Trophoblast cell (in vitro differentiated cells and primary cell): ENCODE measurements around the gene P2RX5.

Source experiments
- DNase-seq, 2 donors: peaks; one replicate each; pipeline ENCODE4 v3.0.0-alpha.2; 2016
- H2AFZ ChIP-seq: 2 replicates; pipeline ENCODE4 v1.6.1; 2013; ENCODE audit warnings: low read length, moderate library complexity, mild to moderate bottlenecking; ENCODE audit not compliant: insufficient read depth, poor library complexity
- H2AK5ac ChIP-seq: 2 replicates; pipeline ENCODE4 v1.6.1; 2013; ENCODE audit warnings: mild to moderate bottlenecking, low read length
- H2BK120ac ChIP-seq: 2 replicates; pipeline ENCODE4 v1.6.1; 2013; ENCODE audit warnings: low read length, mild to moderate bottlenecking, moderate library complexity; ENCODE audit not compliant: insufficient read depth, poor library complexity
- H2BK12ac ChIP-seq: 2 replicates; pipeline ENCODE4 v1.6.1; 2013; ENCODE audit warnings: mild to moderate bottlenecking, low read length, moderate library complexity
- H2BK5ac ChIP-seq: 2 replicates; pipeline ENCODE4 v1.6.1; 2013; ENCODE audit warnings: low read length, low read depth, moderate library complexity, mild to moderate bottlenecking; ENCODE audit not compliant: poor library complexity
- H3K14ac ChIP-seq: 2 replicates; pipeline ENCODE4 v1.6.1; 2013; ENCODE audit warnings: mild to moderate bottlenecking, low read length
- H3K18ac ChIP-seq: 2 replicates; pipeline ENCODE4 v1.6.1; 2013; ENCODE audit warnings: mild to moderate bottlenecking, low read length
- H3K23ac ChIP-seq: 2 replicates; pipeline ENCODE4 v1.6.1; 2013; ENCODE audit warnings: low read length
- H3K27ac ChIP-seq: 2 replicates; pipeline ENCODE4 v1.5.1; 2013; ENCODE audit warnings: low read depth, mild to moderate bottlenecking, inconsistent platforms, low read length, moderate library complexity
- H3K27me3 ChIP-seq: 2 replicates; pipeline ENCODE4 v1.6.1; 2013; ENCODE audit warnings: inconsistent platforms, mild to moderate bottlenecking, low read length, moderate library complexity; ENCODE audit not compliant: insufficient read depth
- H3K36me3 ChIP-seq, 2 experiments: 1 replicate in 1 of 2; 2 replicates in 1 of 2; pipeline ENCODE4 v1.6.1; 2013; ENCODE audit warnings: low read length in 2 of 2, mild to moderate bottlenecking in 2 of 2, moderate library complexity in 1 of 2; ENCODE audit not compliant: insufficient read depth in 2 of 2, control insufficient read depth in 1 of 2
- H3K4ac ChIP-seq: 2 replicates; pipeline ENCODE4 v1.6.1; 2013; ENCODE audit warnings: low read depth, mild to moderate bottlenecking, low read length, moderate library complexity
- H3K4me1 ChIP-seq, 2 experiments: 1 replicate in 1 of 2; 2 replicates in 1 of 2; pipeline ENCODE4 v1.6.1; 2013; ENCODE audit warnings: low read length in 2 of 2, mild to moderate bottlenecking in 2 of 2, moderate library complexity in 1 of 2; ENCODE audit not compliant: insufficient read depth in 2 of 2, control insufficient read depth in 1 of 2
- H3K4me2 ChIP-seq: 2 replicates; pipeline ENCODE4 v1.6.1; 2013; ENCODE audit warnings: inconsistent platforms, mild to moderate bottlenecking, low read length, moderate library complexity
- H3K4me3 ChIP-seq: 2 replicates; pipeline ENCODE4 v1.5.1; 2013; ENCODE audit warnings: mild to moderate bottlenecking, low read depth, low read length, inconsistent platforms
- H3K79me1 ChIP-seq: one replicate; pipeline ENCODE4 v1.6.1; 2013; ENCODE audit warnings: low read length
- H3K79me2 ChIP-seq: 2 replicates; pipeline ENCODE4 v1.6.1; 2013; ENCODE audit warnings: low read length, mild to moderate bottlenecking; ENCODE audit not compliant: control insufficient read depth, insufficient read depth, poor library complexity
- H3K9ac ChIP-seq: 2 replicates; pipeline ENCODE4 v1.6.1; 2013; ENCODE audit warnings: mild to moderate bottlenecking, low read length
- H3K9me3 ChIP-seq: 2 replicates; pipeline ENCODE4 v1.6.1; 2013; ENCODE audit warnings: low read depth, mild to moderate bottlenecking, control low read depth, inconsistent platforms, low read length; ENCODE audit not compliant: insufficient read depth
- H4K12ac ChIP-seq: 2 replicates; pipeline ENCODE4 v1.6.1; 2013; ENCODE audit warnings: low read depth, mild to moderate bottlenecking, low read length, moderate library complexity
- H4K8ac ChIP-seq: 2 replicates; pipeline ENCODE4 v1.6.1; 2013; ENCODE audit warnings: low read depth, mild to moderate bottlenecking, low read length, moderate library complexity
- H4K91ac ChIP-seq: one replicate; pipeline ENCODE4 v1.6.1; 2013; ENCODE audit warnings: low read depth, mild to moderate bottlenecking, low read length, moderate library complexity
- WGBS: extraction: QIAGEN DNeasy Blood & Tissue Kit; methylation state at CpG from one replicate; pipeline ENCODE4 v1.1.7; 2013; ENCODE audit warnings: missing lambda C conversion rate; ENCODE audit not compliant: insufficient read length, insufficient coverage; ENCODE audit errors: extremely low coverage; 5-methylcytosine and 5-hydroxymethylcytosine counted together

Gene P2RX5

DNA sequence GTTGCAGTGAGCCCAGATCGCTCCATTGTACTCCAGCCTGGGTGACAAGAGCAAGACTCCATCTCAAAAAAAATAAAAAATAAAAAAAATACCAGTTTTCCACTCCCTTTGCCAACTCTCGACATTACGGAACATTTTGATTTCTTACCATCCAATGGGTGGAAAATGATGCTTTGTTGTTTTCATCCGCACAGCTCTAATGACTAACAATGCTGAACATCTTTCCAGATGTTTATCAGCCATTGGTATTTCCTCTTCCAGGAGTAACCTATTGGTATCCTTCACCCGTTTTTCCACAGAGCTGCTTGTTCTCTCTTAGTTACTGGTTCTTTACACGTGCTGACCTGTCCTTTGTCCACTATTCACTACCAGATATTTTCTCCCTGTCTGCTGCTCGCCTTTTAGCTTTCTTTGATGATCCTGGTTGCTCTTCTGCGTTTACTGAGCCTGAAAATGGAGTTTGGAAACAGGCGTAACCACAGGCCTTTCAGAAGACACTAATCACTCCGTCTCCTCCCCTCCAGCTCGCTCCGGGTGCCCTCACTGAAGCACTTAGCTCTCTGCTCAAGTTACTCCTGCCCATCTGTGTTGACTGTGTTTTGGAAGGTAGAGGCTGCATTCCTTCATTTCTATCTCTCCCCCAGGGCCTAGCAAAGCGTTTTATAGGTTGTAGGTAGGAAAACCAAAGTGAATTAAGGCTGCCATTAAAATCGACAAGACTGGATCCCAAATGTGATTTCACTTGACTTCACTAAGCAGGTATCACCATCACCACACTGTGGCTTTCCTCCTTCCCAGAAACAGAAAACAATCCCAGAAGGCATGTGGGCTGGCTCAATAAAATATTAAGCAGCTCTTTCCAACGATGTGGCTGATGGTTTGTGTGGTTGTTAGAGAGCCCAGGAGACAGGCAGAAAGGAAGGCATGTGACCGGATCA, 68.9 kb downstream of the P2RX5 start:
- Histone ChIP-seq H3K4me1 (peaks cover 6 to 8% of the 10 kb centered on the region in 2 experiments), H3K36me3 (peaks cover 27 to 33% of the 10 kb centered on the region in 2 experiments), H4K8ac (no peak overlapping the region), H4K91ac (no peak overlapping the region), H3K4me2 (no peak overlapping the region), H2AFZ (no peak overlapping the region), H4K12ac (no peak overlapping the region), H2BK12ac (no peak overlapping the region), H3K23ac (no peak overlapping the region), H2BK120ac (no peak overlapping the region), H3K4me3 (no peak overlapping the region), H3K18ac (no peak overlapping the region), H3K27ac (peak overlapping the region; percentile 49), H3K27me3 (no peaks in the 10 kb centered on the region), H3K79me2 (no peaks in the 10 kb centered on the region), H3K14ac (no peak overlapping the region), H2AK5ac (no peak overlapping the region), H3K79me1 (no peaks in the 10 kb centered on the region), H2BK5ac (no peak overlapping the region), H3K4ac (no peak overlapping the region), H3K9ac (no peak overlapping the region), H3K9me3 (no peaks in the 10 kb centered on the region)
- no CpG with 5 or more reads among the region's 16 CpGs for WGBS
- peak; percentile 80 to 84 for DNase-seq
